Articular chondrocyte of knee joint (primary cell): ENCODE results near the gene EIF3M. TPM values are rescaled to one million over a fixed set of nuclear protein-coding genes. Genes with fewer than 3 reads are reported as not detected.

Experiments
- total RNA-seq: library from RNA; depleted of rRNA; stranded (reverse); fragments of >200 nt; gene quantifications from 2 replicates; pipeline ENCODE4 v1.2.3, GENCODE V29; 2012

Gene EIF3M
- 553 and 584 TPM in 2 replicates for total RNA-seq

DNA sequence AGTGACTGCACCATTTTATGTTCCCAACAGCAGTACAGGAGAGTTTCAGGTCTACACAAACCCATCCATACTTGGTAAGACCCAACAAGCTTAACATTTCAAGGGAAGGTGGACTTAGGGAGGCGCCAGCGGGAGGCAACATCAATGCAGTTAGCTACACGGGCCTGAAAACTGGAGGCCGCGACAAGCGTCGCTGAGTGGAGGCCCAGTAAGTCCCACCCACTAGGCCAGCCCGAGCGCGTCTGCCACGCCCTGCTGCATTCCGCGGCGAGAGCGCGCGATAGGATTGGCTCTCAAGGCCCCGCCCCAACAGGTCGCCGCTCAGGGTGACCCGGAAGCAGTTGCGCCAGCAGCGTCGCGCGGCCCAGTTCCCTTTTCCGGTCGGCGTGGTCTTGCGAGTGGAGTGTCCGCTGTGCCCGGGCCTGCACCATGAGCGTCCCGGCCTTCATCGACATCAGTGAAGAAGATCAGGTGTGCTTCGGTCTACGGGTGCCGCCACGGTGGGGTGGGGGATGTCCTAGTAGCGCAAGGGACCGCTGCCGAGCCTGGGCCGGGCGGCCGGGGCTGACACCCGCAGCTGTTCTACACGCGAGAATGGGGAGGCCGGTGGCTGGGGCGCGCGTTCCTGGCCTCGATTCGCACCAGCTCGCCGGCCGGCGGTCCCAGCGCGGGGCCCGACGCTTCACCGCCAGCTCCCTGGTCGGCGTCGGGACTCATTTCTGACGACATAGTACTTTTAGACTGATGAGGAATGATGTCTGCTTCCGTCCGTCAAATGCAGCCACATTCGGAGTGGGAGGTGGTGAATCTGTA lies at the start of gene EIF3M:
TSS of gene EIF3M (plus strand) at position 373 of the 813 bp plus-strand sequence. CDS start at position 430, 57 bp downstream.

Other genes with a start within 250 kb of the EIF3M start
- not detected in 2 replicates for gene WT1, start 148.3 kb upstream of the EIF3M start, total RNA-seq
- gene CCDC73, start 210.8 kb downstream of the EIF3M start, total RNA-seq = not detected in 2 replicates
- under 0.01 and 0.22 TPM in 2 replicates for gene PRRG4, start 246.1 kb downstream of the EIF3M start, total RNA-seq